ENCODE measurements around the gene PDK2. TPM values are rescaled to one million over a fixed set of nuclear protein-coding genes. Genes with fewer than 3 reads are reported as not detected.

The PDK2 gene
- total and polyA plus RNA-seq, 9 of the 15 experiments (the other 6 are each of a cell fraction or from before 2014, with no cell fraction given) = 0.03 to 2.5 (median 1.4) TPM

DNA sequence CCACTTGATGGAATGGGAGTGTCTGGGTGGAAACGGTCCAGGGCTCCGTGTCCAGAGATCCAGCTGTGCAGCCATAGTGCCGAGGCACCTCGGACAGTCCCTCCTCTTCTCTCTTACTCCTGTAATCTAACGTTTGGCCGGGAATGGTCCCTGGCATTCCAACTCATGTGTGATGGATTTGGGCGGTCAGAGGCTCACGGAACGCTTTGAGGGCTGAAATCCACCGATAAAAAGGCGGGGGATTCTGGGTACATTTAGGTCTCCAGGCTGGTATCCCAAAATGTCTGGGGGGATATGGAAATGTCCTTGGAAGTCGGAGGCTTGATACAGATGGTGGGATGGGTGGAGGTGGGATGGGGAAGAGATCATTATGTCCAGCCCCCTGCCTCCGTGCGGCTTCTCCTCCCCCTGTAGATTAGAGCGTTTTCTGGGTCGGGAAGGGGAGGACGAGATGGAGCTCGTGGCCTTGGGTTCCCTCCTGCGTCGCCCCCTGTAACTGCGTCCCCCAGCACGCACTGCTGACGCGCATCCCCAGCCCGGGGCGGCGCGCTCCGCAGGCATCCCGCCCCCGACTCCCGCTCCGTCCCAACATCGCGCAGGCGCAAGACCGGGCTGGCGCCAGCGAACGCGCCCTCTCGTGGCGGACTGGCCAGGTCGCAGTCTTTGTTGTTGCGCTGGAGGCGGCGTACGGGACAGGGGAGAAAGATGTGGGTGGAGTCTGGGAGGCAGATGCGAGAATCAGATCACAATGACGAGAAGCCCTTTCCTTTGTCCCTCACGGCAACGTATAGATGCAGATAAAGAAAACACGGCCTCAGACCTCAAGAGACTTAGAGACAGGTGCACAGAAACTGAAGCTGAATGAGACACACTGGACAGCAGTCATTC, 66.1 kb downstream of the PDK2 start (continued):
- TF ChIP-seq, protein P1, sequence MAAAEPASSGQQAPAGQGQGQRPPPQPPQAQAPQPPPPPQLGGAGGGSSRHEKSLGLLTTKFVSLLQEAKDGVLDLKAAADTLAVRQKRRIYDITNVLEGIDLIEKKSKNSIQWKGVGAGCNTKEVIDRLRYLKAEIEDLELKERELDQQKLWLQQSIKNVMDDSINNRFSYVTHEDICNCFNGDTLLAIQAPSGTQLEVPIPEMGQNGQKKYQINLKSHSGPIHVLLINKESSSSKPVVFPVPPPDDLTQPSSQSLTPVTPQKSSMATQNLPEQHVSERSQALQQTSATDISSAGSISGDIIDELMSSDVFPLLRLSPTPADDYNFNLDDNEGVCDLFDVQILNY (CRISPR knock-in tag; IDR thresholded peaks at IDR 0.05) = no peak
- TF ChIP-seq RBFOX2 (IDR thresholded peaks at IDR 0.05; ENCODE audit: low read depth, low read length) (peak; percentile 58), MYC (IDR thresholded peaks at IDR 0.05; ENCODE audit: low read depth, low read length) (no peak; the same call in 1 of the 2 replicates), MYC (CRISPR knock-in tag; IDR thresholded peaks at IDR 0.05; ENCODE audit: borderline replicate concordance, low read depth) (no peak), MTA3 (IDR thresholded peaks at IDR 0.05; ENCODE audit: borderline replicate concordance) (peak; percentile 63; the same call in 1 of the 2 replicates), NRF1 (conservative IDR thresholded peaks at IDR 0.05 in 1 of 2, IDR thresholded peaks at IDR 0.05 in 1 of 2) (peak; percentile 94 to 96), HNRNPK (IDR thresholded peaks at IDR 0.05; ENCODE audit: low read depth, low read length, poor library complexity, severe bottlenecking) (no peak), ZNF347 (CRISPR knock-in tag; IDR thresholded peaks at IDR 0.05; ENCODE audit: low read depth) (no peak), RB1 (IDR thresholded peaks at IDR 0.05; ENCODE audit: low read depth) (peak; percentile 93), EGR1 (conservative IDR thresholded peaks at IDR 0.05) (peak; percentile 92), ZNF280A (IDR thresholded peaks at IDR 0.05; ENCODE audit: low read depth, partially characterized antibody) (no peak), MGA (IDR thresholded peaks at IDR 0.05) (peak; percentile 41)

All from K562 (cell line).